NCI-H82 treated with DMSO at 0.1 percent for 48 hours (cell line): ENCODE measurements around the gene DCDC2C.

Source experiments
- DNase-seq: peaks from one replicate; lab custom pipeline; 2025; ENCODE audit not compliant: unreplicated experiment; lab: John Stamatoyannopoulos, UW

The DCDC2C gene

DNA sequence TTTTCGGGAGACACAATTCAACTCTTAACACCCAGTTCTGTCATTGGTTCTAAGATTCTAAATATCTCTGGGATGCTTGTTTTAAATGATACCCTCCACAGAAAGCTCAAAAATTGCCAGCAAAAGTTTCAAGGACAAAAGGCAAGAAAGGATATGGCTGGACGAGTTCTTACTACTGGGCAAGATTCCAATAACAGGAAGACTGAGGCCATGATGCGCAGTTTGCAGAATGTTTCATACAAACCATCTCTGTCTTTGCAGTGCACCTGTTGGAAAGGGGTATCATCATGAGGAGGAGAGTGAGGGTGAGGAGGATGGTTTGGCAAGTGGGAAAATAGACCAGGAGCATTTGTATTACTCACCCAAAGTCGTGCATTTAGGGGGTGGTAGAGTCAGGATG is 172.8 kb downstream of the DCDC2C start:
- no peak for DNase-seq

DNA sequence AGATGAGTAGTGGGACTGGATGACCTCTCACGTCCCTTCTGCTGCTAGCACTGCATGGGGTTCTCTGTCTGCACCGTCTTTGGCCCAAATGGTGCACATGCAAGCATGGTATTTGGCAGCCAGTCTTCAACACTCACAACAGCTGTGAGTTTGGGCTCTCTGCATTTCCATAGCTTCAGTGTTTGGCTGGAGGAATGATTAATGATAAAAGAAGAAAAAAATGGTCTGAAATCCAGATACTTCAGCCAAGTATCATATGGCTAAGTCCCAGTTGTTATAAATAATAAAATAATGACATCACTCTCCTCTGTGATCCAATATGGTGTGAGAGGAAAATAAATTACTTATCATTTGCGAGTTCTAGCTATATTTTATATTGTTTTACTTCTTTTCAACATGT is 173.3 kb downstream of the DCDC2C start:
- no peak for DNase-seq

DNA sequence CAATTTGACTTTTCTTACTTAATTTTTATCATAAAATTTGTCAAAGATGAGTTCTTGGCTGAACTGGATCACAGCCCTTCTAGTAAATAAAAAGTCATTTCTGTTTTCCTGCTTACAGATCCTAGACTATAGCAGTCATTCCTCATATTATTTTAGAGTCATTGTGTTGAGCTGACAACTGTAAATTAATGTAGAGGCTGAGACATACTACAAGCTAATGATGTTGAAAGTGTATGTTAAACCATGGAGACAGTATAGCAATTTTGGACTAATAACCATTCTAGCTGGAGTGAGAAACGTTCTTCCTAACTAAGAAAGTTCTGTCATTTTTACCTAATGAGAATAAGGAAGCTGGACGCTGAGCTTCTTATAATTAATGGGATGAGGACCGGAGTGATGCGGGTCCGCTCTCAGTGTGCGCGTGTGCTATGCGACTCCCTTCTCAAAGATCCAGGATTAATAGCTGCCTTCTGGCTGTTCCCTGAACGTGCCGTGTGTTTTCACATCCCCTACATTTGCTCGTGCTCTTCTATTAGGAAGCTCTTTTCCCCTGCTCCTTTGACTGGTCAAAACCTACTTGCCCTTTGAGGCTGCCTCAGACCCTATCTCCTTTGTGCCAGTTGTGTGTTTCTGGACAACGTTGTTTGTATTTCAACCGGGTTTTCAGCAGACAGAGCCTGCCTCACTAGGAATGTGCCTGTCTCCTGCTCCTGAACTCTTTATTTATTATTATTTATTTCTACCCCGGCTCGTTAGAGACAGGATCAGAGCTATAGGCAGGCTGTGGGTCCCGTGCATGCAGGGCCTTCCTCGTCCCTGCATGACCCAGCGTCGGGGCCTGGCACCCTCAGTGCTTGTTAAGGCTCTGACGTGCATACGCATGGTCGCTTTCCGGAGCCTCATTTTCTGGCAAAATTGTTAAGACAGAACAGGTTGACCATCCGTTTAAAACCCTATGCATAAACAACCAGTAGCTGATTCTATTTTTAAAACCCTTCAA is 182.6 kb downstream of the DCDC2C start:
- DNase-seq: peak; percentile 54

DNA sequence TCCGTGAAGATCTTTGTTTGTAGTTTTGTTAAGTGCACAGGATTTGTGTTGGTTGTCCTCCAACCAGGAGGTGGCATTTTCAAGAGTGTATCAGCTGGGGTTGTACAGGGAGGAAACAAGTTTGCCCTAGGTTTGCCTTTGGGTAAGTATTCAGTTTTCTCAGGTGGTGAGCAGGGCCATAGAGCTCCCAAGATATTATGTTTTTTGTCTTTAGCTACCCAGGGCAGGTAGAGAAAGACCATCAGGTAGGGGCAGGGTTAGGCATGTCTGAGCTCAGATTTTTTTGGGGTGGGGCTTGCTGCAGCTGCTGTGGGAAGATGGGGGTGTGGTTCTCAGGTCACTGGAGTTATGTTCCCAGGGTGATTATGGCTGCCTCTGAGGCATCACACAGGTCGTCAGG is 191.6 kb downstream of the DCDC2C start:
- DNase-seq: no peak
